C1 segment of cervical spinal cord (tissue), 14 donors: Measurements from ENCODE around the gene WDR48.

Source experiments
- DNase-seq, 14 donors: peaks; one replicate each; lab custom pipeline; 2025; lab: John Stamatoyannopoulos, UW

WDR48 gene

GRCh38 chr3:39063143-39063542 lies 11.3 kb downstream of the WDR48 start:
- no peak for DNase-seq

- DNase-seq: no peak
These were observed 12.8 kb downstream of the WDR48 start for GRCh38 chr3:39064646-39065045.

- peak in 3 of 14 donors; percentile 3 to 6 (median 4) for DNase-seq
These were observed 13.4 kb downstream of the WDR48 start for GRCh38 chr3:39065197-39065596.

GRCh38 chr3:39067286-39067685 lies 15.5 kb downstream of the WDR48 start:
- DNase-seq: no peak

- DNase-seq: no peak
These were observed 16.7 kb downstream of the WDR48 start for GRCh38 chr3:39068556-39068955.

GRCh38 chr3:39075910-39076309 lies 24.1 kb downstream of the WDR48 start:
- DNase-seq: no peak

- DNase-seq: no peak
These were observed 27.7 kb downstream of the WDR48 start for GRCh38 chr3:39079530-39079929.

GRCh38 chr3:39080026-39080425 lies 28.2 kb downstream of the WDR48 start:
- DNase-seq: no peak

GRCh38 chr3:39082666-39083313 lies 31.0 kb downstream of the WDR48 start:
- no peak for DNase-seq

- no peak for DNase-seq
These were observed 34.3 kb downstream of the WDR48 start for GRCh38 chr3:39086144-39086543.

GRCh38 chr3:39088456-39088855 lies 36.6 kb downstream of the WDR48 start:
- no peak for DNase-seq

GRCh38 chr3:39088889-39089288 lies 37.1 kb downstream of the WDR48 start:
- no peak for DNase-seq

GRCh38 chr3:39090922-39091321 lies 39.1 kb downstream of the WDR48 start:
- DNase-seq: no peak

GRCh38 chr3:39094851-39095677 lies 43.2 kb downstream of the WDR48 start:
- DNase-seq: no peak

- peak in 1 of 14 donors; percentile 28 for DNase-seq
These were observed 44.0 kb downstream of the WDR48 start for GRCh38 chr3:39095778-39096177.

- DNase-seq: peak in 7 of 14 donors; percentile 15 to 50 (median 26)
These were observed 45.0 kb downstream of the WDR48 start for GRCh38 chr3:39096775-39097174.

- no peak for DNase-seq
These were observed 46.1 kb downstream of the WDR48 start for GRCh38 chr3:39097716-39098472.

- no peak for DNase-seq
These were observed 46.7 kb downstream of the WDR48 start for GRCh38 chr3:39098473-39099000.

GRCh38 chr3:39099242-39099641 lies 47.4 kb downstream of the WDR48 start:
- no peak for DNase-seq

GRCh38 chr3:39099738-39100499 lies 48.1 kb downstream of the WDR48 start:
- DNase-seq: no peak

GRCh38 chr3:39100500-39100886 lies 48.7 kb downstream of the WDR48 start:
- no peak for DNase-seq
